NCI-H526 (cell line): ENCODE measurements around the gene EFCAB6.

Experiments
- DNase-seq, 2 experiments: peaks; one replicate each; lab custom pipeline; 2025; lab: John Stamatoyannopoulos, UW

Gene EFCAB6

DNA sequence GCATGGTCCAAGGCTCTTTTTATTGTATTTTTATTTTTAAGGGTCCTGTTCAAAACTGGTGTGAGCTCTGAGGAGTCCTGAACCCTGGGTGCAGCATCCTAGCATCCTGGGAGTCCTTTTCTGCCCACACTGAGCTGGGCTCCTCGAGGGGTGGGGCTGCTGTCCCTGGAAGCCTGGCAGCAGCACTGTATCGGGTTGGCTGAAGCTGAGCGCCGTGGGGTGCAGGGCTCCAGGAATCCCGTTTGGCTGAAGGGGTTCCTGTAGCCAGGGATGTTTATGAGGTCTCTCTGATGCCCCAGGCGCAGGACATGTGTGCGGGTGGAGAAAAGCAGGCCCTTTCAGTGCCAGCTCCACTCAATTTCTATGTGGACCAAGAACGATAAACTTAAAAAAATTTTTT, 304.9 kb downstream of the EFCAB6 start:
- DNase-seq = no peak

DNA sequence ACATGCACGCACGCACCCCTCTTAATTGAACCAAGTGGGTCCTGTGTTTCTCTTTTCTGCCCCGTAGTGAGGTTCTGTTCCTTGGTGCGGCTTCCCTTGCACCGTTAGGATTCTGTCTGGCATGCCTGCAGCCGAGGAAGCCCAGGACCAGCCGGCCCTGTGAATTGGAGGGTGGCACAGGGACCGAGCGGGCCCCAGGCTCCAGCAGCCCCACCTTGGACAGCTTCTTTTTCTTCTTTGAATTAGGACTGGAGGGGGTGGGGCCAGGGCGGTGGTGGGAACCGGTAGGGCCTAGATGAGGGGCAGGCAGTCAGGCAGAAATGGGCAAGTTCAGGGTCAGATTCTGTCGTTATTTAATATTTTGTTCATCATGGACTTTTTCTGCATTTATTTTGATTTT, 305.6 kb downstream of the EFCAB6 start:
- no peak for DNase-seq

DNA sequence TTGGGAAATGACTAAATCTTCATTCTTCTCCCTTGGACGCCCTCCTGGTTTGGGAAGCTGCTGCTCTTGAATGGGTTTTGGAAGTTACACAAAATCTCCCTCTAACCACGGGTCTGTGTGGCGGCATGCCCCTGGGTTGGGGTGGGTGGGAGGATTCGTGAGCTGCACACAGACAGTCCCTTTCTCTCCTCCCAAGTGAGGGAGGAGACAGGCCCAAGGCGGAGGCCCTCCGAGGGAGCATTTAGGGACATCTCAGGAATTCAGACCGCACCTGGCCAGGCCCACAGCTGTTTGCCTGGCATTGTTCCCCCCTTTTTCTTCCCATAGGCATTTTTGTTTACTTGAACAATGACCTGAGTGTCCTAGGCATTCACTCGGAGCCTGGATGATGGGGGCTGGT, 306.2 kb downstream of the EFCAB6 start:
- no peak for DNase-seq

DNA sequence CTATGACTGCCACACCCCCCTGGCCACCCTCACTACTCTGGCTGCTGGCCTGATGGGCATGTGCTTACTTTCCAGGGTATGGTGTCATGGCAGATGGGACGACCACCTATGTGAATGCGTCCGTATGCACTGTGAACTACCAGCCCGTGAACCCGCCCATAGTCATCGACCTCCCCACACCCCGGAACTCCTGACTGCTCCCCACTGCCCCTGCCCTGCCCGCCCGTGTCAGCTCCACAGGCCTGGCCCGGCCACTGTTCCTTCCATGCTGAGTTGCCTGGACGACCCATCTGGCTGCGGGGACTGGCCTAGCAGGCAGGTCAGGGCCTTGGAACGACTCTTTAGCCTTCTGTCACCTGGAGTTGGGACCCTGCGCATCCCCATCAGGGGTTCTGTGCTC, 306.7 kb downstream of the EFCAB6 start:
- DNase-seq = no peak

DNA sequence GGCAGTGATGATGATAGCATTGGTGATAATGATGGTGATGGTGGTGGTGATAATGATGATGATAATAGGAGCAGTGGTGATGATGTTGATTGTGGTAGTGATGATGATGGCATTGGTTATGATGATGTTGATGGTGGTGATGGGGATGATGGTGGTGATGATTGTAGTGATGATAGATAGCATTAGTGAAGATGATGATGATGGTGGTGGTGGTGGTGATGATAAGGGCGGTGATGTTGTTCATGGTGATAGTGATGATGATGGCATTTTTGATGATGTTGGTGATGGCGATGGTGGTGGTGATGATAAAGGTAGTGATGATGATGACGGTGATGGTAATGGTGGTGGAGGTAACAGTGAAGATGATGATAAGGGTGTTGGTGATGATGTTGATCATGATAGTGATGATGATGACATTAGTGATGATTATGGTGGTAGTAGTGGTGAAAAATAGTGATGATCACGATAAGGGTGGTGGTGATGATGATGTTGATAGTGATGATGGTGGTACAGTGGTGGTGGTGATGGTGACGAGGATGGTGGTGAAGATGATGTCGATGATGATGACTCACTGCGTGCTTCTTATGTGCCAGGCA, 307.3 kb downstream of the EFCAB6 start:
- no peak for DNase-seq

DNA sequence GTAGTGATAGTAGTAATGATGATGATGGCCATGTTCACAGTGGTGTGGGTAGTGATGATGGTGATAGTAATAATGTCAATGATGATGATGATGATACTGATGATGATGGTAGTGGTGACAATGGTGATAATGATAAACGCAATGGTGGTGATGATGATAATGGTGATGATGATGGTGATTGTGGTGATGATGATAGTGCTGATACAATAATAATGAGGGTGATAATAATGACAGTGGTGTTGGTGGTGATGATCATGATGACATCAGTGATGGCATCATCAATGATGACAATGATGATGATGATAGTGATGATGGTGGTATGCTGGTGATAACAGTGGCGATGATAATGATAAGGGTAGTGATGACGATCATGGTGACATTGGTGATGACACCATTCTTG, 308.0 kb downstream of the EFCAB6 start:
- DNase-seq = no peak

DNA sequence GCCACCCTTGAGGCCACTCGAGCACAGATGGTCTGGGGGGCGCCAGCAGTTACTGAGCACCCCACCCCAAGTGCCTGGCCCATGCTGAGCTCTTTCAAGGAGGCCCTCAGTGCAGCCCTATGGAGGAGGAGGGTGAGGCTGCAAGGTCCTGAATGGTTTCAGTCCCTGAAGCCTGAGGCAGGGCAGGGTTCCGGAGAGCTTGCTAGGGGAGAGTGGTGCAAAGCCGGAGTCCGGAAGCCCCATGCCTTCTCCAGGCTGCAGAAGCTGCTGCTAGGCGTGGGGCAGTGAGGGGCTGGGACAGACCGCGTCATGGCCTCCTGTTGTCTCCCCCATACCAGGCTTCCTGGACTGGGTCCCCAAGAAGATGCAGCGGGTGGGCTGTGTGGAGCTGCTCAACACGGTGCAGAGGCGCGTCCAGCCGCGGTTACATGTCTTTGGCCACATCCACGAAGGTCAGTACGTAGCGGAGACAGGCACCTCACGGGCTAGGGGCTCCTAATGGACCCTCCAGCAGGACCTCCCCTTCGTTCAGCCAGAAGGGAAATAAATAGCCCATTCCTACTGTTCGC, 309.7 kb downstream of the EFCAB6 start:
- DNase-seq = no peak

DNA sequence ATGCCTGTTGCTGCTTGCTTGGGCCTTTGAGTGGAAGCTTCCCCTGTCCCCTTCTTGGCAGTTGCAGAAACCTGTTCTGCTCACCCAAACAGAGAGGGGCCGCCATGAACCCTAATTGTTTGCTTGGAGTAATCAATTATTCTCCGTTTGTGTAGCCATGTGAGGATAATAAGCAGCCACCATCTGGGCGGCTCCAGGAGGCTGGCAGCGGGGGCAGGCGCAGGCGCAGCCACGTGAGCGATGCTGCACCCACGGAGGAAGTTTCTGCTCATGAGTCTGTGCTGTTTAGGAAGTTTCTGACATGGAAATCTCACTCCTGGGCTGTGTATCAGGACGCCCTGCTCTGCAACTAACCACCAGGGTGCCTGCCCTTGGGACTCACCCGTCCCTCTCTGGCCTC, 310.2 kb downstream of the EFCAB6 start:
- no peak for DNase-seq

DNA sequence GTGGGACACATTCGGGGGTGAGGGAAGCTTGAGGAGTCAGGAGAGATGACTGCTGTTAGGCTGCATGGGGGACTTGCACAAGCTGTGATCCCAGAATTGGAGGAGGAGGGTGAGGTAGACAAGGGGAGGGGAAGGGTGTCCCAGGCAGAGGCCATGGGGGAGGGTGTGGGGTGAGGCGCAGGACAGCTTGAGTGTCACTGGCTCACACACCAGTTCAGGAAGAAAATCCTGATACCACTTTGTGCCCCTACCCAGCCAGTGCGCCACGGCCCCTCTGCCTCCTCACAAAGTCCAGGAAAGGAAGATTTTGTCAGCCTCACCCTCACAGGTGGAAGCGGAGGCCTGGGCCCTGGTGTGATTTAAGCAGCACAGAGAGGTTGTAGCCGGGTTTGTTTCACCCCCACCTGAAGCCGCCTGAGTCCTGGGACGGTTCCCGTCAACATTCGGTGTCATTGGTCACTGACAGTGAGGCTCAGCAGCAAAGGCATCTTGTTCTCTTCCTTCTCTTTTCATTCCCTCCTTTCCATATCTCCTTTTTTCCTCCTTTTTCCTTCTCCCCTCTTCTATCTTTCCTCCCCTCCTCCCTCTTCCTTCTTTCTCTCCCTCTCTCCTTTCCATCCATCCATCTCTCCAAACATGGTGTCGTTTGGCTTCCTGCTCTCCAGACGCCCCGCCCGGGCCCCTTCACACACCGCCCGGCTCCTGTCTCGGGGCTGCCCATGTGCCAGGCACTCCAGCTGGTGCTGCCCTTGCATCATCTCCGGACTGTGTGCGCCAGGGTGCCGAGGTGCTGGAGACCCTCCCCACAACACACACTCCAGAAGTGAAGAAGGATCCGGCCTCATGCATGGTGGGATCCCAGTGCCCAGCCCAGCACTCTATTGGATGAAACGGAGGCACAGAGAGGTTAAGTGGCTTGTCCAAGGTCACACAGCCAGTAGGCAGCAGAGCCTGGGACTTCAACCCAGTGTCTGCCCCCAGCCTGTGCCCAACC, 311.0 kb downstream of the EFCAB6 start:
- no peak for DNase-seq

DNA sequence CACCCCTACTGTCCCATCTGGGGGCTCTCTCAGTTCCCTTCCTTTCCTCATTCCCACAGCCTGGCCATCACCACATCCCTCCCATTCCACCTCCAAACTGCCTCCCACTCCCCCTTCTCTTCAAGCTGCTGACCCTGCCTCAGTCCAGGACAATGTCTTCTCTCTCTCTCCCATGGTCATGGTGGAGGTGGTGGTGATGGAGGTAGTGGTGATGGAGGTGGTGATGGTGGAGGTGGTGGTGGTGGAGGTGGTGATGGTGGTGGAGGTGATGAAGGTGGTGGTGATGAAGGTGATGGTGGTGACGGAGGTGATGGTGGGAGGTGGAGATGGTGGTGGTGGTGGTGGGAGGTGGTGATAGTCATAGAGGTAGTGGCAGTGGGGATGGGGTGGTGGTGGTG, 313.2 kb downstream of the EFCAB6 start:
- no peak for DNase-seq

DNA sequence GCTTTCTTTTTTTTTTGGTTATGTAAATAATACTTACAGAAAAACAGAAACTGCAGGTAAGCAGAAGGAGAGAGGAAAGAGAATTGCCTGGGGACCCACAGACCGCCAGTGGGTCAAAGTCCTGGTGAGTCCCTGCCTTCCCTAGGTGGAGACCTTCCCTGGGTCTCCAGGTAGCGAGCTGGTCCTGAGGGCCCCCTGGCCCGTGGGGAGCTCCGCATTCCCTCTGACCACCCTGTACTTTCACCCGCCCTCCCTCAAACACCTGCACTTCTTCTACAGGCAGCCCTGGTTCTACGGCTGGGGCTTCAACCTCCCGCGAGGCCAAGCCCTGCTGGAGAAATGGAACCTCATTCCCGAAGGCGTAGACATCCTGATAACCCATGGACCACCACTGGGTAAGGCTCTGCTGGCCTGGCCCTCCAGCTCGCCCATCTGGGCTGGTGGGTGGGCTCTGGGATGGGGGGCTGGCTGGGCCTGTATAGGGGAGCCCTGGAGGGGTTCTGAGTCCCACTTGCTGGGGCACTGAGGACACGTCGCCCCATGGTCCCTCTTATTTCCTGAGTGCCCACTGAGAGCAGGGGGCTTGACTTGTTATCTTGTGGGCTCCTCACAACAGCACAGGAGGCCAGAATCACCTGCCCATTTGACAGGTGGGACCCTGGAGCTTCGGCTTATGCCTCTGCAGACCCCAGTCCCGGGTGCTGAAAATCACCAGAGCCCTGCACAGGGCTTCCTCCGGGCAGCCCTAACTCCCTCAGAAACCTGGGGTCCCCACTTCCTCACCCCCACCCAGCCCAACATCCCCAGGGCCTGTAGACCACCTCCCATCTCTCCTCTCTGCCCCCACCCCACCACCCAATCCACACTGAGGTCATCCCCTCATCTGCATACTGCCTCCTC, 313.9 kb downstream of the EFCAB6 start:
- no peak for DNase-seq

DNA sequence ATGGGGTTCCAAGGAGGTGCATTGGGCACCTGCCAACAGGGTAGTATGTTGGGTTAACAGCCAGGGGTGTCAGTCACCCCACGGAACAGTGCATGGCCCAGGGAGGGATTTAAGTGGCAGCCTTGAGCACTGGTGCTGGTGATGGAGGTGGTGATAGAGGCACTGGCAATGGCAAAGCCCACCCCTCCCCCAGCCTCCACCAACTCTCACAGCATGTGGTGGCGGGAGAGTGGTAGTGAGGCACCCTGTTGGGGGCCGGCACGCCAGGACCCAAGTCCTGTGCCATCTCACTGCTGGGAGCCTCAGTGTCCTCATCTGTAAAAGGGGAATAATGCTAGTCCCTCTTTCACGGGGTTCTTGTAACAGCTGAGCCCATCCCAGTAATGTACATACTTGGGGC, 318.8 kb downstream of the EFCAB6 start:
- no peak for DNase-seq

DNA sequence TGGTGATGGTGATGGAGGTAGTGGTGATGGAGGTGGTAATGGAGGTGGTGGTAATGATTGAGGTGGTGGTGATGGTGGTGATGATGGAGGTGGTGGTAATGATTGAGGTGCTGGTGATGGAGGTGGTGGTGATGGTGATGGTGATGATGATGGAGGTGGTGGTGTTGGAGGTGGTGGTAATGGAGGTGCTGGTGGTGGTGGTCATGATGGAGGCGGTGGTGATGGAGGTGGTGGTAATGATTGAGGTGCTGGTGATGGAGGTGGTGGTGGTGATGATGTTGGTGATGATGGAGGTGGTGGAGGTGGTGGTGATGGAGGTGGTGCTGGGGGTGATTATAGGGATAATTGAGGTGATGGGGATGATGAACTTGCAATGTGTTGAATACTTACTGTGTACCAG, 320.4 kb downstream of the EFCAB6 start:
- DNase-seq = no peak

DNA sequence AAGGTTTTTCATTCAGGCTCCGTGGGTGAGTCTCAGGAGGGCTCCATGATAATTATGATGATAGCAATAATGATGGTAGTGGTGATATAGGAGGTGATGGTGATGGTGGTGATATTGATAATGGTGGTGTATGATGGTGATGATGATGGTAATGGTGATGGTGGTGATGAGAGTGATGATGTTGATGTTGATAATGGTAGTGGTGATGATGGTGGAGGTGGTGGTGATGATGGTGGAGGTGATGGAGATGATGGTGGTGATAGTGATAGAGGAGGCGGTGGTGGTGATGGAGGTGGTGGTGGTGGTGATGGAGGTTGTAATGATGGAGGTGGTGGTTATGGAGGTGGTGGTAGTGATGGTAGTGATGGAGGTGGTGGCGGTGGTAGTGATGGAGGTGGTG, 320.9 kb downstream of the EFCAB6 start:
- no peak for DNase-seq

DNA sequence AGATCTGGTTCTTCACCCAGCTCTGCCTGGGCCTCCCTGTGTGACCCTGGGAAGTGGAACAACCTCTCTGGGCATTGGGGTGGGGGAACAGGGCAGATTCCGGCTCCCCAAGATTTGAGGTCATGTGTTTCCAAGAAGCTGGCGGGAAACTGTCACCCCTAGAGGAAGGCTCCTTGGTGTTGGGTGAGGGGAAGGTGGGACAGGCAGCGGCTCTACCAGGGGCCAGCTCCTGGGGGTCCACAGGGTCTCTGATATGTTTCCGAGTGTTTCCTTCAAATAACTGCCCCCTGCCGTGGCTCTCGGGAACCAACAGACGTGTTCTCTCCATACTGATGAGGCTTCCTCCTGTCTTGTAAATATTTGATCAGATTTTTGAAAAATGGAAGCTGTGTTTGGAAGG, 321.8 kb downstream of the EFCAB6 start:
- DNase-seq = no peak

DNA sequence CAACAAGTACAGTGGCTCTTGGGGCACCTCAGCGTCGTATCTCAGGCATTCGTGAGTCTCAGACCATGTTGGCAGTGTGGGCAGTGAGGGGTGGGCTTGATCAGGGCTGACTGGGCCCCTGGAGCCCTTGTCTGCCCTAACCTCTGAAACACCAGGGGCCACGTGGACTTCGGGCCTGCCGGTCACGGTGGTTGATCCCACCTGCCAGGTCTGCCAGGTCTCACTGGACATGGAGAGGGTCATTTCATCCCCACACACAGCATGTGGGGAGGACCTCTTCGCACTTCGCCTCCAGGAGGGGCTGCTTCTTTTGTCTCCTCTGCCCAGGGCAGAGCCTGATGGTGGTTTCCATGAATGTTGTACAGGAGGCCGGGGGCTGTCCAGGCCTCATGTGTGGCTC, 323.2 kb downstream of the EFCAB6 start:
- no peak for DNase-seq

DNA sequence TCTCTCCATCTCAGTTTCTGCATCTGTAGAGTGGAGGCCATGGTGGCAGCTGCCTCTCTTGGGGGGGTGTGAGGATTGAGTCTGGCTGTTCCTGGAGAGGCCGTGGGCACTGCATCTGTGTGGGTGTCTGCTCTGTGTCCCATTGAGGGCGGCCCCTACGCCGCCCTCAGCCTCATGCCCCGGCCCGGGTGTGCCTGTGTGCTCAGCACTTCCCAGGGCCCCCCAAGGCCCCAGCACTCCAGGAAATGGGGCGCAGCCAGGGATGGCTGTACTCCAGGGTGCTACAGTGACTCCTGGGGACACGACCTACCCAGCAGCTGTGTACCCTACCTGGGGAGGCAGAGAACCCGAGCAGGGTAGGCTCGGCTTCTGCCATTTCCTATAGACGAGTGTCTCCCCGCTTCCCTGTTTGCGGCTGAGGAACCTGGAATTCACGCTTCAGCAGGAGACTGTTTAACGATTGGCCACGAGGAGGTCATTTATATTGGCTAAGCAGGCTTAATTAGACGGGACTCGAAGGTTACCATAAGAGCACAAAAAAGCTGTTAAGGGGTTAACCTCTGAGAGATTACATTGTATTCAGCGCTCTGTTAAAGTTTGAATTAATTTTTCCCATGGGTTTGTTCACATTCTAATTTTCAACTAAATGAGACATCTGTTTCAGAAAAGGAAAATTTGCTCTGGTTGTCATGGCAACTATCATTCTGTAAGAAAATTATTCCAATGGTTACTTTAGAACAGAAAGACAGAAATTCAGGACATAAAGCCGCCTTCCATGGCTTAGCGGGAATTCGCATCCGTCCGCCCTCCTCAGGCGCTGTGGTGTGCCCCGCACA, 323.9 kb downstream of the EFCAB6 start:
- no peak for DNase-seq

DNA sequence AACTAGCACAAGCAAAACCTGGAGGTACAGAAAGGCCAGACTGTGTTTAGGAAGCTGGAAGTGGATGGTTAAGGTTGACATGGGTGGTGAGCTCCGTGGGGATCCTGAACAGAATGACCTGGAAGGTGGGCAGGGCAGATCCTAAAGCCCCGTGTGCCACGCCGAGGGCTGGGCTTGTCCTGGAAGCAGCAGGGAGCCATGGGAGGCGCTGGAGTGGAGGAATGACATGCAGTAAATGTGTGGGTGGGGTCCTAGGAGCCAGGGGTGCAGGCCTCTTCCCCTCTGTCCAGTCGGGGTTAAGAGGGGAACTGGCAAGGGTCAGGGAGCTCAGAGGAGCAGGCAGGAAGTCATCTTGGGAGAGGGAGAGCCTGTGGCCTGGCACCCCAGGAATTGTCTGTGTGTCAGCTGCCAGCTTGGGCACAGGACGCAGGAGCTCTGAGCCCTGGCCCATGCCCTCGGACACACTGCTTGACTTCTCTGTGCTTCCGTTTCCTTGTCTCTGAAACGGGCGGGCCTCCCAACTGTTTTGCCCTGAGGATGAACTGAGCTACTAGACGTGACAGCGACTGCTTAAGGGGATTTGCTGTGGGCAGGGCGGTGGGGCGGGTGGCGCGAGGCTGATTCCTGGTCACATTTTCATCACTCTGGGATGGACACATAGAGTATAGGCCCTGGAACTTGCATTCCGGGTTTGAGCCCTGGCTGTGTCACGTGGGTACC, 324.6 kb downstream of the EFCAB6 start:
- no peak for DNase-seq

DNA sequence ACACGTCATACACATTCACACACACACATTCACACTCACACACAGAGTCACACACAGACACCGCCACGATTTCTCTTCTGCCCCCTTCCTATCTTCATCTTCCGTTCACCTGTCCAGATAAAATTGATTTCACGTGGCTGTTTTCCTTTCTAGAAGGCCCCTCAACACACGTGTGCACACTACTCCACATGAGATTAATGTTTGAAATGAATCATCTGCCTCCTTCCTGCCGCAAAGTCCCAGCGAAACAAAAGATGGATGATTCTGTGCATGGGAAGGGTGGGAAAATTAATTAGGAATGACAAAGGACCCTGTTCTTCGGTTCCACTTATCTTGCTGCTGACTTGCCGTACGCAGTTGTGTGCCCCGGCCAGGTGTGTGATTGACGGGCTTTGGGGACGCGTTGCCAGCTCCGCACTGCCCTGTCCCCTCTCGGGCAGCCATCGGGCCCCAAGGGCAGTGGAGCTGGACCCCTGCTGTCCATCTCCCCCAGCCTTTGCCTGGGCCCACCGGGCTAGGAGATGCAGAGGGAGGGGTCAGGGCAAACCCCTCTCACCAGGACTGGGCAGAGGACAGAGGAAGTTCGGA, 326.5 kb downstream of the EFCAB6 start:
- DNase-seq = no peak

DNA sequence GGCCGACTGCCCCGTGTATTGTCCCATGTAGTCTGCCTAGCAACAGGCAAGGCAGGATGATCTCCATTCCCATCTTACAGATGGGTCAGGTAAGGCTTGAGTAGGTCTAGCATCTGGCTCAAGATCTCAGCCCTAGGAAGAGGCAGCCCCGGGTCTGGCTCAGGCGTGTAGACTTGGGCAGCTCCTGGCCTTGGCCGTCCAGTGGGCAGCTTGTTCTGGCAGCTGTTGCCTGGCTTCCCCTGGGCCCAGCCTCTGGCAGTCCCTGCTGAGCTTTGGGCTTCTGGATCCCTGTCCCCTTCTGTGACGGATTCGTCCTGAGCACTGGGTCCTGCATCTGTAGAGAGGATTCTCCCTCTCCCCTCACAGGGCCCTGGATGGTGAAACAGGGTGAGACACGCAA, 327.9 kb downstream of the EFCAB6 start:
- no peak for DNase-seq
